ENCODE data around the gene SELENON.

Gene SELENON, protein sequence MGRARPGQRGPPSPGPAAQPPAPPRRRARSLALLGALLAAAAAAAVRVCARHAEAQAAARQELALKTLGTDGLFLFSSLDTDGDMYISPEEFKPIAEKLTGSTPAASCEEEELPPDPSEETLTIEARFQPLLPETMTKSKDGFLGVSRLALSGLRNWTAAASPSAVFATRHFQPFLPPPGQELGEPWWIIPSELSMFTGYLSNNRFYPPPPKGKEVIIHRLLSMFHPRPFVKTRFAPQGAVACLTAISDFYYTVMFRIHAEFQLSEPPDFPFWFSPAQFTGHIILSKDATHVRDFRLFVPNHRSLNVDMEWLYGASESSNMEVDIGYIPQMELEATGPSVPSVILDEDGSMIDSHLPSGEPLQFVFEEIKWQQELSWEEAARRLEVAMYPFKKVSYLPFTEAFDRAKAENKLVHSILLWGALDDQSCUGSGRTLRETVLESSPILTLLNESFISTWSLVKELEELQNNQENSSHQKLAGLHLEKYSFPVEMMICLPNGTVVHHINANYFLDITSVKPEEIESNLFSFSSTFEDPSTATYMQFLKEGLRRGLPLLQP
- long read RNA-seq: 0 reads

DNA sequence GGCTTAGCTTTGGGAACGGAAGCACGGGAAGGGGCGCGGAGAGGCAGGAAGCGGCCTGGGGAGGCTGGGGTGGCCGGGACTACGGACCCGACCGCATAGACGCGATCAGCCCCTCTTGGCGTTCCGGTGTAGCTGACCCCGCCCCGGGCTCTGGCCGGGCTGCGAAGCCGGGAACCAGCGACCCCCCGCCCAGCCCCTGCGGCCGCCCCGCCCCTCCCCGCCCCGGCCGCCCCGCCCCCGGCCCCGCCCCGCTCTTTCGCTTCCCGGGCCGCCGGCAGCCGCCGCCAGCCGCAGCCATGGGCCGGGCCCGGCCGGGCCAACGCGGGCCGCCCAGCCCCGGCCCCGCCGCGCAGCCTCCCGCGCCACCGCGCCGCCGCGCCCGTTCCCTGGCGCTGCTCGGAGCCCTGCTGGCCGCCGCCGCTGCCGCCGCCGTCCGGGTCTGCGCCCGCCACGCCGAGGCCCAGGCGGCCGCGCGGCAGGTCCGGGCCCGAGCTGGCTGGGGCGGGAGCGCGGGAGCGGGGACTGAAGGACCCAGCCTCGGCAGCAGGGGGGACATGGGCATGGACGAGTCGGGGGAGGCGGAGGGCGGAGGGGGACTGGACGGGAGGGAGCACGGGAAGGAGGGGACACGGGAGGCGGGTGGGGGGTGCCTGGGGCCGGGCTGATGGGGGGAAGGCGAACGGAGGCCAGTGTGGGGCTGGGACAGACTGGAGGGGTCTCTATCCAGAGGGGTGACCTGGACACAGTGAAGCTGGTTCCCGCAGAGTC, at the start of gene SELENON:
TSS of gene SELENON (plus strand) at position 259 of the 768 bp plus-strand sequence. CDS start at position 297, 38 bp downstream.
- DNase-seq (ENCODE audit: low read depth in 1 of 2, low spot score in 1 of 2): peak in 1 of 2 experiments; percentile 63
- no peak within 1 kb of the TSS for H3K27ac ChIP-seq (replicated peaks)
- no peaks in the 10 kb centered on the region for H3K27me3 ChIP-seq (ENCODE audit: insufficient read depth, poor library complexity, severe bottlenecking)
- TF ChIP-seq GABPA (IDR thresholded peaks at IDR 0.05; ENCODE audit: low read depth): no peak
- TF ChIP-seq, protein P1, sequence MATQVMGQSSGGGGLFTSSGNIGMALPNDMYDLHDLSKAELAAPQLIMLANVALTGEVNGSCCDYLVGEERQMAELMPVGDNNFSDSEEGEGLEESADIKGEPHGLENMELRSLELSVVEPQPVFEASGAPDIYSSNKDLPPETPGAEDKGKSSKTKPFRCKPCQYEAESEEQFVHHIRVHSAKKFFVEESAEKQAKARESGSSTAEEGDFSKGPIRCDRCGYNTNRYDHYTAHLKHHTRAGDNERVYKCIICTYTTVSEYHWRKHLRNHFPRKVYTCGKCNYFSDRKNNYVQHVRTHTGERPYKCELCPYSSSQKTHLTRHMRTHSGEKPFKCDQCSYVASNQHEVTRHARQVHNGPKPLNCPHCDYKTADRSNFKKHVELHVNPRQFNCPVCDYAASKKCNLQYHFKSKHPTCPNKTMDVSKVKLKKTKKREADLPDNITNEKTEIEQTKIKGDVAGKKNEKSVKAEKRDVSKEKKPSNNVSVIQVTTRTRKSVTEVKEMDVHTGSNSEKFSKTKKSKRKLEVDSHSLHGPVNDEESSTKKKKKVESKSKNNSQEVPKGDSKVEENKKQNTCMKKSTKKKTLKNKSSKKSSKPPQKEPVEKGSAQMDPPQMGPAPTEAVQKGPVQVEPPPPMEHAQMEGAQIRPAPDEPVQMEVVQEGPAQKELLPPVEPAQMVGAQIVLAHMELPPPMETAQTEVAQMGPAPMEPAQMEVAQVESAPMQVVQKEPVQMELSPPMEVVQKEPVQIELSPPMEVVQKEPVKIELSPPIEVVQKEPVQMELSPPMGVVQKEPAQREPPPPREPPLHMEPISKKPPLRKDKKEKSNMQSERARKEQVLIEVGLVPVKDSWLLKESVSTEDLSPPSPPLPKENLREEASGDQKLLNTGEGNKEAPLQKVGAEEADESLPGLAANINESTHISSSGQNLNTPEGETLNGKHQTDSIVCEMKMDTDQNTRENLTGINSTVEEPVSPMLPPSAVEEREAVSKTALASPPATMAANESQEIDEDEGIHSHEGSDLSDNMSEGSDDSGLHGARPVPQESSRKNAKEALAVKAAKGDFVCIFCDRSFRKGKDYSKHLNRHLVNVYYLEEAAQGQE (IDR thresholded peaks at IDR 0.05; ENCODE audit: insufficient replicate concordance, low read depth): no peak
- TF ChIP-seq SPI1 (IDR thresholded peaks at IDR 0.05; ENCODE audit: borderline replicate concordance, low read depth): no peak
- TF ChIP-seq POLR2AphosphoS5 (IDR thresholded peaks at IDR 0.05; ENCODE audit: low read depth): no peak
- TF ChIP-seq, protein P2, sequence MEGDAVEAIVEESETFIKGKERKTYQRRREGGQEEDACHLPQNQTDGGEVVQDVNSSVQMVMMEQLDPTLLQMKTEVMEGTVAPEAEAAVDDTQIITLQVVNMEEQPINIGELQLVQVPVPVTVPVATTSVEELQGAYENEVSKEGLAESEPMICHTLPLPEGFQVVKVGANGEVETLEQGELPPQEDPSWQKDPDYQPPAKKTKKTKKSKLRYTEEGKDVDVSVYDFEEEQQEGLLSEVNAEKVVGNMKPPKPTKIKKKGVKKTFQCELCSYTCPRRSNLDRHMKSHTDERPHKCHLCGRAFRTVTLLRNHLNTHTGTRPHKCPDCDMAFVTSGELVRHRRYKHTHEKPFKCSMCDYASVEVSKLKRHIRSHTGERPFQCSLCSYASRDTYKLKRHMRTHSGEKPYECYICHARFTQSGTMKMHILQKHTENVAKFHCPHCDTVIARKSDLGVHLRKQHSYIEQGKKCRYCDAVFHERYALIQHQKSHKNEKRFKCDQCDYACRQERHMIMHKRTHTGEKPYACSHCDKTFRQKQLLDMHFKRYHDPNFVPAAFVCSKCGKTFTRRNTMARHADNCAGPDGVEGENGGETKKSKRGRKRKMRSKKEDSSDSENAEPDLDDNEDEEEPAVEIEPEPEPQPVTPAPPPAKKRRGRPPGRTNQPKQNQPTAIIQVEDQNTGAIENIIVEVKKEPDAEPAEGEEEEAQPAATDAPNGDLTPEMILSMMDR (IDR thresholded peaks at IDR 0.05; ENCODE audit: insufficient read depth, low read length): no peak
- H3K4me3 ChIP-seq (replicated peaks; ENCODE audit: insufficient read depth, low read length): peak within 1 kb of the TSS; percentile 53

DNA sequence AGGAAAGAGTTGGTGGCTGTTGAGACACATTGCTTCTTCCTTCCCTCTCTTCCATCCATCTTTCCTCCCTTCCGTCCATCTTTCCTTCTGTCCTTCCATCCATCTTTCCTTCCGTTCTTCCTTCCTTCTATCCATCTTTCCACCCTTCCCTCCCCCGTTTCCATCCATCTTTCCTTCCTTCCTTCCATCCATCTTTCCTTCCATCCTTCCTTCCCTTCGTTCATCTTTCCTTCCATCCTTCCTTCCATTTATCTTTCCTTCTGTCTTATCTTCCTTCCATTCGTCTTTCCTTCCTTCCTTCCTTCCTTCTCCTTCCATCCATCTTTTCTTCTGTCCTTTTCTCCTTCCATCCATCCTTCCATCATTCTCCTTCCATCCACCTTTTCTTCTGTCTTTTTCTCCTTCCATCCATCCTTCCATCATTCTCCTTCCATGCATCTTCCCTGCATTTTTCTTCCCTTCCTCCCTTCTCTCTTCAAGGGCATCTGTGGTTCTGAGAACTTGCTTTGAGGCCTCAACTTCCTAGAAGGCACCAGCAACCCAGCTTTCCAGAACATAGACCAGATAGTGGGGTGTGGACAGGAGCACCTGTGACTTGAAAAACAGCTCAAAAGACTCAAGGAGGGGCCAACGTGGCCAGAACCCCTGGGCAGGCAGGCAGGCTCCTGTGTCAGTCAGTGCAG, 48.9 kb upstream of the SELENON start:
- TF ChIP-seq, protein P1 (IDR thresholded peaks at IDR 0.05; ENCODE audit: insufficient replicate concordance, low read depth): no peak
- no peak for TF ChIP-seq SPI1 (IDR thresholded peaks at IDR 0.05; ENCODE audit: borderline replicate concordance, low read depth)
- H3K27ac ChIP-seq (replicated peaks): no peak overlapping the region
- no peak for DNase-seq (ENCODE audit: low read depth in 1 of 2, low spot score in 1 of 2)

DNA sequence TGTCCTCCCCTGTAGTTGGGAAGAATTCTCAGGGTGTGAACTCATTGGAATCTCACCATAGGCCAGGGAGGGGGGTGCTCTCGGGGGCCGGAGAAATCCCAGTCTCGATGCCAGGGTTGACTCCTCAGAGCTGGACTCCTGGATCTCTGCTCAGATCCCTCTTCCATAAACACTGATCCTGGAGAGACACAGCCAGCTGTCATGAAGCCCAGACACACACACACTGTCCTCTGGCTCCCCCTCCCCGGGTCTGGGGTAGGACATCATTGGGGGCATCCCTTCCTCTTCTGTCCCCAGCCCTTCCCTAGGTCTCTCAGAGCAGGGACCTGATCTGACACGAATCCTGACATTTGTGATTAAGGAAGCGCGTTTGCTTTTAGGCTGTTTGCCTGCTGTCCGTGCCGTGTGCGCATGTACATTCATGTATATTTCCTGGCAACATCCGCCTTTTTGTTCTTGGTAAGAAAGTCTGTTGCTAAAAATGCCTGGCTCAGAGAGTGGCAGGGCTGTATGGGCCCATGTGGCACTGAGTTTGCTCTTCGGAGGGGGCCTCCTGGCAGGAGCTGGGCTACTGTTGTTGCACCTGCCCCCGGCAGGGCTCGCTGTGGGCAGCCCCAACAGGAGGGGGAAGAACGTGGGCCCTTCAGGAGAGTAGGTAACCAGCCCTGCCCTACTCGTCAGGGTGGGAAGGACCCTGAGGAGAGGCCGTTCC, 45.4 kb upstream of the SELENON start:
- no peak overlapping the region for H3K27ac ChIP-seq (replicated peaks)
- no peak overlapping the region for H3K4me3 ChIP-seq (replicated peaks; ENCODE audit: insufficient read depth, low read length)
- DNase-seq (ENCODE audit: low read depth in 1 of 2, low spot score in 1 of 2): no peak
- H3K27me3 ChIP-seq (ENCODE audit: insufficient read depth, poor library complexity, severe bottlenecking): no peaks in the 10 kb centered on the region
- TF ChIP-seq GABPA (IDR thresholded peaks at IDR 0.05; ENCODE audit: low read depth): no peak
- TF ChIP-seq, protein P2 (IDR thresholded peaks at IDR 0.05; ENCODE audit: insufficient read depth, low read length): no peak
- TF ChIP-seq POLR2AphosphoS5 (IDR thresholded peaks at IDR 0.05; ENCODE audit: low read depth): no peak
- TF ChIP-seq SPI1 (IDR thresholded peaks at IDR 0.05; ENCODE audit: borderline replicate concordance, low read depth): no peak
- TF ChIP-seq, protein P1 (IDR thresholded peaks at IDR 0.05; ENCODE audit: insufficient replicate concordance, low read depth): no peak

More for the DNA sequence above, 48.9 kb upstream of the SELENON start:
- Histone ChIP-seq H3K4me3 (replicated peaks; ENCODE audit: insufficient read depth, low read length) (no peak overlapping the region), H3K27me3 (ENCODE audit: insufficient read depth, poor library complexity, severe bottlenecking) (no peaks in the 10 kb centered on the region)
